ENCODE measurements around the gene C5AR1.

GRCh38 chr19:47363758-47364531 is 54.3 kb downstream of the C5AR1 start:
- TF ChIP-seq POLR2A (IDR thresholded peaks at IDR 0.05; ENCODE audit: low read depth, low read length) (no peak), POLR2AphosphoS5 (IDR thresholded peaks at IDR 0.05; ENCODE audit: low read depth, low read length) (no peak)
